ENCODE measurements around the gene PIGN.

PIGN gene, protein sequence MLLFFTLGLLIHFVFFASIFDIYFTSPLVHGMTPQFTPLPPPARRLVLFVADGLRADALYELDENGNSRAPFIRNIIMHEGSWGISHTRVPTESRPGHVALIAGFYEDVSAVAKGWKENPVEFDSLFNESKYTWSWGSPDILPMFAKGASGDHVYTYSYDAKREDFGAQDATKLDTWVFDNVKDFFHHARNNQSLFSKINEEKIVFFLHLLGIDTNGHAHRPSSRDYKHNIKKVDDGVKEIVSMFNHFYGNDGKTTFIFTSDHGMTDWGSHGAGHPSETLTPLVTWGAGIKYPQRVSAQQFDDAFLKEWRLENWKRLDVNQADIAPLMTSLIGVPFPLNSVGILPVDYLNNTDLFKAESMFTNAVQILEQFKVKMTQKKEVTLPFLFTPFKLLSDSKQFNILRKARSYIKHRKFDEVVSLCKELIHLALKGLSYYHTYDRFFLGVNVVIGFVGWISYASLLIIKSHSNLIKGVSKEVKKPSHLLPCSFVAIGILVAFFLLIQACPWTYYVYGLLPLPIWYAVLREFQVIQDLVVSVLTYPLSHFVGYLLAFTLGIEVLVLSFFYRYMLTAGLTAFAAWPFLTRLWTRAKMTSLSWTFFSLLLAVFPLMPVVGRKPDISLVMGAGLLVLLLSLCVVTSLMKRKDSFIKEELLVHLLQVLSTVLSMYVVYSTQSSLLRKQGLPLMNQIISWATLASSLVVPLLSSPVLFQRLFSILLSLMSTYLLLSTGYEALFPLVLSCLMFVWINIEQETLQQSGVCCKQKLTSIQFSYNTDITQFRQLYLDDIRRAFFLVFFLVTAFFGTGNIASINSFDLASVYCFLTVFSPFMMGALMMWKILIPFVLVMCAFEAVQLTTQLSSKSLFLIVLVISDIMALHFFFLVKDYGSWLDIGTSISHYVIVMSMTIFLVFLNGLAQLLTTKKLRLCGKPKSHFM

DNA sequence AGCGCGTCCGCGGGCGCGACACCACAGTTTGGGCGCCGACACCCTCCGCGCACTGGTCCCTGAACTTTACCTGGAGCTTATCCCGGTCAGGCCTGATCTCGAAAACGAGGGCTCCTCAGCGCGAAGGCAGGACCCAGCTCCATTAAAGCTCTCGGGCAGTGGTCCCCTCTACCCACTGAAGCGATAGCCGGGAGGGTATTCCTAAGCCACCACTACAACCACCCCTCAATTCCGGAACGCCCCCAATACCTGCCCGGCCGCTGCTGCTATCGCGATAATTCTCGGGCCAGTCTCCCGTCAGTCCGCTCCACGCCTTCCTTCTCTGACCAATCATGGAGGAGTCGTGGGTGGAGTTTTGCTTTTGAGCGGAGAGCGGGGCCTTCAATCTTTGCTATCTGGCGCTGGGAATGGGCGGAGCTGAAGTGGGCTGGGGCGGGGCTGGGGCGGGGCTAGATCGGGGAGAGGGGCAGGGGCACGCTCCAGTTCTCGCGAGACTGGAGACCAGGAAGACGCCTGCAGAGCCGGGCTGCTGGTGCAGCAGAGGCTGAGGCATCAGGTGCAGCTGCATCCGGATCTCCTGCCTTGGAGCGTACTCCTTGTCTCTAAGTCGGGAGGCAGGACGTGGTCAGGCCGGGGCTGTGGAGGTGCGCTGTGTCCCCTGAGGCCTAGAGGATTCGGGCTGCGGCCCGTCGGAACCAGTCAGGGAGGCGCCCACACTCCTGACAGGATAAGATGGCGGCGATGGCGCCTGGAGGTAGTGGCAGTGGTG lies at the start of gene PIGN, which contains the start of gene RELCH:
Gene PIGN (minus strand): TSS at position 283 of the 769 bp plus-strand sequence. CDS start 25,703 bp downstream, outside the sequence.
Gene RELCH (plus strand): TSS at position 482 of the 769 bp plus-strand sequence. CDS start 251 bp downstream, at position 733.
- DNase-seq = peak; percentile 89

DNA sequence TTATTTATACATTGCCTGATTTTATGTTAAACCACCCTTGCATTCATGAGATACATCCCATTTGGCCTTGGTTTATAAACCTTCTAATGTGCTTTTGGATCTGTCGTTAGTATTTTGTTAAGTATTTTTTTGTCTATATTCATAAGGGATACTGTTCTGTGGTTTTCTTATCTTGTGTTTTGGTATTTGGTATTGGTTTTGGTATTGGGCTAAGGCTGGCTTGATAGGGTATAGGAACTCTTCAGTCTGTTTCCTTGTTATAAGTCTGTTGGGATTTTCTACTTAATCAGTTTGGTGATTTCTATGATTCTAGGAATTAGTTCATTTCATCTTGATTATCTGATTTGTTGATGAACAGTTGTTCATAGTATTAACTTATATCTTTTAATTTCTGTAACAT lies 49.4 kb upstream of the PIGN start:
- DNase-seq = no peak

DNA sequence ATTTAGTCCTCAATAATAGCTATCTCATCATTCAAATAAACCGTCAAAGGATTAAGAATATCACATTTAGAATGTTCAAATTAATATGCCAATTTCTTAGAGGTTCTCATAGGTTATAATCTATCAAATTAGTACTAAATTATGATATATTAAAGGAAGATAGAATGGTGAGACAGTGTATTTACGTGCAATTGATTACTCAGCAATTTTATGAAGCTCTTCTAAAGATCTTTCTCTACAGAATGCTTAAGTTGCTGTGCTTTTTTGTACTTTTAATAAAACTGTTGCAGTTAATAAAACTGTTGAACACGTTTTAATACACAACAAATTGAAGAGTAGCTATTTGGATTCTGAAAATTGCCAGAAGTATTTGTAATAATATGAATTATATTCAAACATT lies 39.2 kb upstream of the PIGN start:
- DNase-seq = no peak

DNA sequence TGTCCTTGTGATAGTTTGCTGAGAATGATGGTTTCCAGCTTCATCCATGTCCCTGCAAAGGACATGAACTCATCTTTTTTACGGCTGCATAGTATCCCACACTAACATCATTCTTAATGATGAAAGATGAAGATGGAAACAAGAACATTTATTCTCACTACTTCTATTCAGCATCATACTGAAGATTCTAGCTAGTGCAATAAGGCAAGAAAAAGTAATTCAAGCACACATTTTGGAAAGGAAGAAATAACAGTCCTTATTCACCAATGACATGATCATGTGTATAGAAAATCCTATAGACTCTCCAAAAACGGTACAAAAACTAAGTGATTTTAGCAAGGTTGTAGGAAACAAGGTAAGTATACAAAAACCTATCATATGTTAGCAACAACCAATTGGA lies 37.4 kb upstream of the PIGN start:
- no peak for DNase-seq

DNA sequence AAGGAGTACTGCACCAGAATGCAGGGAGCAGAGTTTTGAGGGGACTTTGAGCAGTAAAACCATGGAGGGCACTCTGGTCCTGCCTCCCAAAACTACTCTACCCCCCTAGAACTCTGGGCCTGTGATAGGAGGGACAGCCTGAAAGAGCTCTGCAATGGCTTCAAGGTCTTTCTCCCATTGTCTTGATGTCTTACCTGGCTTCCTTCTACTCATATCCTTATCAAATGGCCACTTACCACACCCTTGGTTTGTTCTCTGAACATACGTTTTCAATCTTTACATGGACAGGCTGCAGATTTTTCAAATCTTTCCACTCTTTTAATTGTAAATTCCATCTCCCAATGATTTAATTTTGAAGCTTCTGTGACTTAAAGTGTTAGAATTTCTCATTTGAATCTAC lies 27.9 kb upstream of the PIGN start:
- no peak for DNase-seq

DNA sequence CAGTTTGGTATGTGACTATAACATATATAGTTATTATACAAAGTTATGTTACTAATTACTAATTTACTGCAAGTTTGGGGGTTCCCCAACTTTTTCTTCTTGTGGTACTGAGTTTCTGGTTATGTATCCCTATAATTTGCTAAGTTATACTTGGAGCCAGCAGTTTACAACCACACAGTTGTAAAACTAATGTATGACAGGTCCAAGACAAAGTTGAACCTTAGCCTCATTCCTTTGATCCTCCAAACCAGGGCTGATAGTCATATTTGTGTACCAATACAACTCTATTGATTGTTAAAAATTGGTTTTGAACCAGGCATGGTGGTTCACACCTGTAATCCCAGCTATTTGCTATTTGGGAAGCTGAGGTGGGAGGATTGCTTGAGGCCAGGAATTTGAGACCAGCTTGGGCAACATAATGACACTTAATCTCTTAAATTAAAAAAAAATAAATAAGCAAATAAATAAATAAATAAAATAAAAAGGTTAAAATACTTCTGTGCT lies 24.5 kb upstream of the PIGN start:
- no peak for DNase-seq

DNA sequence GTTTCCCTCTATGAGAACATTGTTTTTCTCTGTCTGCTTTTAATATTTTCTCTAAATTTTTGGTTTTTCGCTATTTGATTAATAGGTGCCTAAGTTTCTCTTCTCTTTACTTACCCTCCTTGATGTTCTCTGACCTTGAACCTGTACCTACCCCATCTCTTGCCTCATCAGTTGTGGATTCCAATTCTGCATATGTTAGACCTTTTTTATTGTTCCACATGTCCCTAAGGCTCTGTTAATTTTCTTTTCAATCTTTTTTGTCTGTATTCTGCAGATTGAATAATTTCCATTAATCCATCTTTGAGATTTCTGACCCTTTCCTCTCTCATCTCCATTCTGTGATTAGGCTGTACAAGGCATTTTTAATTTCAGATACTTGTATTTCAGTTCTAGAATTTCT lies 23.3 kb upstream of the PIGN start:
- DNase-seq = no peak

DNA sequence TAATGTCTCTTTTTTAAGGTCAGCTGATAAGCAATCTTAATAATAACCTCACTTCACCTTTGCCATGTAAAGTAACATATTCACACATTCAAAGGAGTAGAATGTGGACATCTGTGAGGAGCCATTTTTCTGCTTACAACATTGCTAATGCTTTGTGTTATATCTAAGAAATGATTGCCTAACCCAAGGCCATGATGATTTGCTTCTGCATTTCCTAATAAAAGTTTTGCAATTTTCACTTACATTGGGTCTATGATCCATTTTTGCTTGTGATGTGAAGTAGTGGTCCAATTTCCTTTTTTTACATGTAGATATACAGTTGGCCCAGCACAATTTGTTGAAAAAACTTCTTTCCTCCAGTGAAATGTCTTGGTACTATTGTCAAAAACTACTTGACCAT lies 22.2 kb upstream of the PIGN start:
- DNase-seq = no peak

DNA sequence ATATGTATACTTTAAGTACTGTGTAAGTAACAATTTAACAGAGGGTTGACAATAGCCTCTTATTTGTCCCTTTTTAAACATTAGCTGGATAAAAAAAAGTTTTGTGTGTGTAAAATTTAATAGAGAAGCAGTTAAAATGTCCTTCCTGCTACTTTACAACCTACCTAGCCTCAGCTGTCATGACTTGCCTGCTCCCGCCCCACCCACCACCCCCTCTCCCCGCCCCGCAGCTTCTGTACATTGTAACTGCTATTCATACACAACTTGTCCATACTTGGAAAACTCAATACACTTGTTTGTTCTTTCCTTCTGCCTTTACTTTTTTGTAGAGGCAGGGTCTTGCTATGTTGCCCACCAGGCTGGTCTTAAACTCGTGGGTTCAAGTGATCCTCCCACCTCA lies 19.7 kb upstream of the PIGN start:
- no peak for DNase-seq

DNA sequence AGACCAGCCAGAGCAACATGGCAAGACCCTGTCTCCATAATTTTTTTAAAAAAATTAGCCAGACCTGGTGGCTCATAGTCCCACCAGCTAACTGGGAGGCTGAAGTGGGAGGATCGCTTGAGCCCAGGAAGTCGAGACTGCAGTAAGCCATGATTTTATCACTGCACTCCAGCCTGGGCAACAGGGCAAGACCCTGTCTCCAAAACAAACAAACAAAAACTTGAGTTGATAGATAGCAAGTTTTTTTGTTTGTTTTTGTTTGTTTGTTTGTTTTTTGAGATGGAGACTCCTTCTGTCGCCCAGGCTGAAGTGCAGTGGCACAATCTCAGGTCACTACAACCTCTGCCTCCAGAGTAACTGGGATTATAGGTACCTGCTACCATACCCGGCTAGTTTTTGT lies 19.0 kb upstream of the PIGN start:
- DNase-seq = no peak

DNA sequence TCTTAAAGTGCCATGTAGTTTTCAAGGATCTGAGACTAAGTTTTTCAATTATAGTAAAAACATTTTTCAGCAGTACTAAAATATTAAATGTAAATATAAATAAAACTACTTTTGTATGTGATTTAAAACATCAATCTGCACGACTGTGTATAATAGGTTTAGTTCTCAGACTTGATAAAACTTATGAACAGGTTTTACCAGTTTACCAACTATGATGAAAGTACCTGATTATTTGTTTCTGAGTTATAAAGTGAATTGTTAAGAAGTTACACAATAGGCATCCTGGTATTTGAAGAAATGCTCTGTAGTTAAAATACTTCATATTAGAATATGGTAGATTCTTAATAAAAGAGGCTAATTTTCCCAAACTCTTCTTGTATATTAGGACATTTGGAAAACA lies 15.0 kb upstream of the PIGN start:
- DNase-seq = no peak

DNA sequence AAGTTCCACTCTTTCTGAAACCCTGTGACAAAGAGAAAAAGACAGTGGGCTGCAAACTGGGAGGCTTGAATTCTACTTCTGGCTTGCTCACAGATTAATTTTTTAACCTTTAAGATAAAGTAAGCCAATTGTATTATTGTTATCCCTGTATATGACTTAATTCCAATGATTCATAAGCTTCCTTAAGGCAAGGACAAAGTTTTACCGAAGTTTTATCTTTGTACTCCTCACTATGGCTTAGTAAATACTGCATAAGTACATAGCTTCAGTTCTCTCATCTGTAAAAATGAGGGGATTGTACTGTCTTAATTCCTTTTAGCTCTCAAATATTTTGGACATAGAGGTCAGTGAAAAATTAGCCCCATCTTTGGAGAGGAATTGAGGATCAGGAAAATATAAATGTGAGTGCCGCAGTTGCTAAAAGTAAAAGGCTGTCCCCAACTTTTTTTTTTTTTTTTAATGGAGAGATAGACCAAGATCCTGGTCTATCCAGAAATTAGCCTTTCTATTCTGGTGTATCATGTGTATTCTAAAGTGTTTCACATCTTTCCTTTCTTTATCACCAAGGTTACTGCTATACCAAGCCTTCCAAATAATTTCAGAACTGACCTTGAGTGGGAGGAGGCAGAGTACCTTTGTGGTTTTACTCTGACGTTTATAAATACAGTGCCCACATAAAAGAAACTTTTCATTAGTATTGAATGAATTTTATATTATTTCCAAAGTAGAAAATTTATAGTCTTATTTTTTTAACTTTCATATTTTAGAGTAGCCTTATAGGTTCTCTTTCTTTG lies 13.5 kb upstream of the PIGN start:
- no peak for DNase-seq

DNA sequence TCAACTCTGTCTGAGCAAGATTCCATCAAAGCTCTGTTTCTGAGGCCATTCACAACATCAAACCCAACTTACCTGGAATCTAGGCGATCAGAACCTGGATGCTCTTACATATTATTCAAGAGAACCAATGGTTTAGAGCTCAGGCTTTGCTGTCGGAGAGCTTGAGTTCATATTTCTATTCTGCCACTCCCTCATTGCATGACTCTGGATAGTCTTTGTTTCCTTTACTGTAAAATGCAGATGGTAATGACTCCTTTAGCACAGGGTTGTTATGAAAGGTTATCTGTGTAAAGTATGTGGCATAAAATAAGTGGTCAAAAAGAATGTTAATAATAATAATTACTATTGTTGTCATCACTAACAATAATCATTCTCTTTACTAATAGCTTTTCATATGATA lies 12.8 kb upstream of the PIGN start:
- DNase-seq = no peak

DNA sequence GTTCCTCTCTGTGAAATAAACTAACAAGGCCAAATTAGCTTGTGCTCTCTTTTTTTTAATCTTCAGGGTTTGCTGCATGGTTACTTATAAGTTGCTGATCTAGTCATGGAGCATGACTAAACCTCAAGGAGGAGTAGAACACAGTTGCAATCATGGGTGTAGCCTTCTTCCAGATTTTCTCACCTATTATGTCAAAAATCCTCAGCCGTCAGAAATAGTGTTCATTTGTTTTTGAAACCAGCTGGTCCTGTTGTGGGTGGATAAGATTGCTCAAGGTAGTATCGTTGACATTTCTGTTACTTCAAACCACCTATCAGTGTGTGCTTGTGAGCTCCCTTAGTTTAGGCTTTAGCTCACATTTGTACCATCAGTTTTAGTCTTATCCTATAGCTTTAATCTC lies 11.4 kb upstream of the PIGN start:
- no peak for DNase-seq

DNA sequence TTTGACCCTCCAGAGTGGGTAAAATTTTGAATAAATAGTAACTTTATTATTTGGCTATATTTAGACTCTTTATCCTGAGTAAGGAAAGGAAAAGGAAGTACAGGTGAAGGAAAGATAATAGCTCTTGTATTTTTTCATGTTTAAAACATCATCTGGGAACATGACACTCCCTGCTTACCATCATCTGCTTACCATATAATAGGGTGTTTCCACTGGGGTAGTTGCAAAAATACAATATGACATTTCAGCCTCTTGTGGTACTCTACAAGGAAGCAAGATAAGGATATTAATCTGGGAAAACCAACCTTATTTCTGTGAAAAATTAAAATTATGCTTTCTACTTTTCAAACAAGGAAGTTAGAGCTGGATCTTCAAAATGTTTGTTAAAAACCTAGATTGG lies 10.1 kb upstream of the PIGN start:
- DNase-seq = no peak

DNA sequence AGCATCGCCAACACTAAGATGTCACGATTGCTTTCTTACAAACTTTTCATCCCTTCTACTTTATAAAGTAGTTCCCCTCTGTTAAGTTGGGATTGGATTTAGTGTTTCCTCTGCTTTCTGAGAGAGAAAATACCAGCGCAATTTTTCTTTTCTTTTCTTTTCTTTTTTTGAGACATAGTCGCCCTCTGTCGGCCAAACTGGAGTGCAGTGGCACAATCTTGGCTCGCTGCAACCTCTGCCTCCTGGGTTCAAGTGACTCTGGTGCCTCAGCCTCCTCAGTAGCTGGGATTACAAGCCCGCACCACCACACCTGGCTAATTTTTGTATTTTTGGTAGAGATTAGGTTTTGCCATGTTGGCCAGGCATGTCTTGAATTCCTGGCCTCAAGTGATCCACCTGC lies 9.2 kb upstream of the PIGN start:
- no peak for DNase-seq

DNA sequence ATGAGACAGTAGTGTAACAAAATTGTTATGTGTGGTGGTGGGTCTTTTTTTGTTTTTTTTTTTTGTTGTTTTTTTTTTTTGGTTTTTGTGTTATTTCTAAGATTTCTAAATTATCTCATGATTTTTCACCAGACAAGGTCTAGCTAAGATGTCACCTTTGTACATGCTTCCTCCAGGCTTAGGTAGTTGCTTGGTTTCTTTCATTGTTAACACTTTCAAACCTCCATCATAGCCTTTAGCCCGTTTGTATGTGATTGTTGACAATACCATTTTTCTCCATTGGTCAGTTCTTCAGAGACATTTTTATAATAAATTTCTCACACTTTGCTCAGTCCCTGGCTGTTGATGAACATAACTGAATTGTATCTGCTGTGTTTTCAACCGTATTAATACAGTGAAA lies 2.4 kb upstream of the PIGN start:
- DNase-seq = no peak

DNA sequence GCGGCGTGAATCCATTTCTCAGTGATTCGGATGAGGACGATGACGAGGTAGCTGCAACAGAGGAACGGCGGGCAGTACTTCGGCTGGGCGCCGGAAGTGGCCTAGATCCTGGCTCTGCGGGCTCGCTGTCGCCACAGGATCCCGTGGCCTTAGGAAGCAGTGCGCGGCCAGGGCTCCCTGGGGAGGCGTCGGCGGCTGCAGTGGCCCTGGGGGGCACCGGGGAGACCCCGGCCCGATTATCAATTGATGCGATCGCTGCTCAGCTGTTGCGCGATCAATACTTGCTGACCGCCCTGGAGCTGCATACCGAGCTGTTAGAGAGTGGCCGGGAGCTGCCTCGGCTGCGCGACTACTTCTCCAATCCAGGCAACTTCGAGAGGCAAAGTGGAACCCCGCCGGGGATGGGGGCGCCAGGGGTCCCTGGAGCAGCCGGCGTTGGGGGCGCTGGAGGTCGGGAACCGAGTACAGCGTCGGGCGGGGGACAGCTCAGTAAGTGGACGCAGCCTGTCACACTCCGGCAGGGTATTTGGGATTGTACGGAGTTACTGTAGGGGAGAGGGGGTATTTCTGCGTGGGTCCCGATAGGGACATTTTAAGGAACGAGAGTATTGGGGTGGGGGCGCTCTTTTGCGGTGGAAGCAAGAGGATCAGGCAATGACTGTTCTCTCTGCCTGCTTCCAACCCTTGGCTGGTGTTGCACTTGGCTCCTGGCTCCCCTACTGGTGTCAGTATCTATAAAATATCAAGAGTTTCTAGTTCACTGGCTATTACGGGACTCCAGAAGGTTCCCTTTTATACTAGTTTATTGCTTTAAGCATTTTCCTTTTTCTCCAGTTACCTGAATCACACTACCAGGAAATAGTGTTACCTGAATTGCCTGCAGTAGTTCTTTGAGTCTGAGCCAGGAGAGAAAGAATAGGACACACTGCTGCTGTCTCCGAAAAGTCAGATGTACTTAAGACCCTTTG lies 971 bp upstream of the PIGN start:
- no peak for DNase-seq

DNA sequence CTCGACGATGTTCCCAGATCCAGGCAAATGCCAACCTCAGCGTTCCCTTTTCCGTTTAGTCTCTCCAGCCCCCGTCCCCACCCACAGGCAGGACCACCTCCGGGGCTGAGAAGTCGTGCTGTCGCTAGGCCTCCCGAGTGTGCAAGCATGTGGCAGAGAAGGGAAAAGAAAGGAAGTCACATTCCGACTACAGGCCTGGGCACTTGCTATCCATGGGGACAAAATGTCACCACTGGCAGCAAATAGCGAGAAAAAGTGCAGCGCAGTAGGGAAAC lies 420 bp downstream of the PIGN start:
- DNase-seq = no peak

DNA sequence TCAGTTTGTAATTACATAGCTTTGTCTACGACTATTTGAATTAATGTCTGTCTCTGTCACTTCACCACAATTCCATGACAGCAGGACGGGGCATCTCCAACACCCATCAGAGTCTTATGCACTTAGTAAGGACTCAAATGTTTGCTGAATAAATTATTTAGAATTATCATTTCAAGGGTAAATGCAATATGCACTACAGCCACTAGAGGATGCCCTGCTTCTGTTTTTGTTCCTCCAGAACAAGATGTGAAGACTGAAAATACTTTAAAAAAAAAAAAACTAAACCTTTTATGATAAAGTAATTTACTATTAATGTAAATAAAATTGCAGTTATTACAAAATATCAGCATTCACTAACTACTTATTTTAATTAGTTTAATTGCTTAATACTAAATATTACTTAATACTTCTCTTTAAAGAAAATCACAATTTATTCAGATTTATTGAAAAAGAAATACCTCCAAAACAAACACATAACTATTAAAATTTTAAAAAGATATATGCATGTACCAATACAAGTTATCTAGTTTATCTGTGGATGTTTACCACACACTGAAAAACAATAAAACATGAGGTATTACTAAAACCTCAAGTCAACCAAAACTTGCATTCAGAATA lies 3.2 kb downstream of the PIGN start:
- DNase-seq = peak; percentile 42

DNA sequence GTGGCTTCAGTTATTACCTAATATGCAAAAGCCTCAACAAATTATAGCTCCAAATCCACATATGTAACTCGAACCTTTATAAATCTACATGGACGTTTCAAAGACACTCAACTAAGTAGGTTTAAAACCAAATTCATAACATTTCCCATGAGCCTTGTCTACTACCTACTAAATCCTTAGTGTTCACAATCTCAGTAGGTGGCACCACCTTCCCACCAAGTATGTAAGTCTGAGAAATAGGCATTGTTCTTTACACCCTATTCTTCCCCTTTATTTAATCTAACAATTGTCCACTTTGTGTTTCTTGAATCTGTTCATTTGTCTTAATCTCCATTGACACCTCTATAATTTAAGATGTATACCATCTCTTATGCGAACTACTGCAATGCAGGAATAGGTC lies 4.6 kb downstream of the PIGN start:
- no peak for DNase-seq
